NOMO-1 (cell line): ENCODE measurements around the gene RAB3C.

Experiments used
- DNase-seq, 2 experiments: peaks; one replicate each; lab custom pipeline; 2025; ENCODE audit not compliant: unreplicated experiment in 2 of 2; lab: John Stamatoyannopoulos, UW

Gene RAB3C

DNA sequence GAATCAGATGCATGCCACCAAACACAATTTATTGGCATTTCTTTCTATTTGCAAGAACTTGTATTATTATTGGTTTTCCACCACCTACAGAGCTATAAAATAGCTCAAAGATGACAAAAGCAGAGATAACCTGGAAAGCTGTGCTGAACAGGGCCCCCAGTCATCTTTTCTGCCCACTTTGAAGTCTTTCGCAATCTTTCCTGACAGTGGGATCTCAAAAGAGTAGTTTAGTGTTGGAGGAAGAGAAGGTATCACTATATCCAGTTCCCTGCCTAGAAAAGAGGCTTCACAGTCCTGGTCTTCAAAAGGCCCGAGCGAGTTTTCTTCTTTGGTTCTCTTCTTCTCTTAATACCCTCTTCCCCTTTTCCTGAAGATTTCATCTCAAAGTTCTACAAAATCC, 231.0 kb downstream of the RAB3C start:
- DNase-seq, result no peak

DNA sequence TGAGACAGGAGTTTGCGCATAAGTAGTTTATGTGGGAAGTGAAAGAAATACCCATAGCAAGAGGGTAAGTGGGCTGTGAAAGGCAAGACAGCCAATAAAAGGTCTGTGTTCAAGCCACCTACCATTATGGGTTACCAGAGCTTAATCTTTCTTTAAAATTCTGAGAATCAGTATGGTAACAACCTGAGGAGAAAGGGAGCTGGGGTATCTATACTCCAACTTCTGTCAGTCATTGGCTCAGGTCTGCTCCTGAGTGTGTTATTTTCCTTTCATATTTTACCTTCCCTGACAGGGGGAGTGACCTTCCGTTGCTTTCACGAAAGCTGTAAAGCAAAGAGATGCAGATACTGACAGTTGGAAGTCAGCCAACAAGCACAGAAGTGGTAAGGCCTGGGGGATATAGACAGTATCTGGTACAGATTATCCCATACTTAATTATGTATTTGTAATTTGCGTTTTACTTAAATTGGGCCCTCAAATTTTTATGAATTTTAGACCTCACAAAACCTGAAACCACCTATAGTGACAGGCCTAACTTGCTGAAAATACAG, 233.4 kb downstream of the RAB3C start:
- DNase-seq, result no peak

DNA sequence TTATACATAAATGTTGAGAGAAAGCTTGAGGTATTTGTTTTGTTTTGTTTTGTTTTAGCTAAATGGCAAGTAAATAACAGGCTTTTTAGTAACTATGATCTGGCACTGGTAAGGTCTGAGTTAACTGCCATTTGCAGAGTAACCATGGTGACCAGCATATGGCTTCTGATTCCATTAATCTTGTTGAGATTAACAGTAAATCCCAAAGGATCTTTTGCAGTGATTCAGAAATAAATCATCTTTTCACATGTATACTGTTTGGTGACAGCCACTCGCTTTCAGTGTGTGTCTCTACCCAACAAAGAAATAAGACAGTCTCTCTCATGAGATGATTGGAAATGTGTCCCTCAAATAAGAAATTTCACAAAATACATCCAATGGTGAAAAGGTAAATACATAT, 235.6 kb downstream of the RAB3C start:
- DNase-seq, result no peak

DNA sequence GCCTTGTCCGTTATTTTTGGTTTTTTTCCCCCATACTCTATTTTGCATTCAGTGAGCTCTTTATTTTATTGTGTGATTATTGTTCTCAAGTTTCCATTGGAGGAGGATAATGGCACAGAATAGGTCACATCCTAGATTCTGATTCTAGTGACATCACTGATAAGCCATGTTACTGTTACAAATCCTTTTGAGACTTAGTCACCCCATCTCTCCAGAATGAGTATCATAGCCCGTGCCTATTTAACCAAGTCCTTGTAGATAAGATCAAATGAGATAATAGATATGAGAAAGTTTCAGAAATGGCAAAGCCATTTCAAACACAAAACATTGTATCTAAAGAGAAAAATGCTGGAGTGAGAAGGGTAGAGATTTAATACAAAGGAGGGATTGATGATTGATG, 242.6 kb downstream of the RAB3C start:
- no peak for DNase-seq

- no peak for DNase-seq
Measured at GRCh38 chr5:58825899-58826298, 243.0 kb downstream of the RAB3C start.

DNA sequence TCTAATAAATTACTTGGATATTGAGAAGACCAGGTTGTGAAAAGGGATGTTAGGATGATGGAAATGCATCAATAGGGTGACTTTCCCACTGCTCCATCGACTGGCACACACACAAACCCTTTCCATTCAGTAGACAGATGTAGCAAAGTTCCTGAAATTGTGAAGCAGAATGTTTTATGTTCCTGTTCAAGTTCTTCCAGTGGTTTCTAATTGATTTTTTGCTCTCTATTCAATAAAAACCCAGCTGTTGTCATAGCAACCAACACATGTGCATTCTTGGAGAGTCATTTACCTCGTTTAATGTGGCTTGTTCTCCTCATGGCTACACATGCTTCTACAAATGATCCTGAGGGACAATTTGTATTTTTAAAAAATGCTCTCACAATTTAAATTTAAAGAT, 244.6 kb downstream of the RAB3C start:
- DNase-seq, result no peak

- DNase-seq, result no peak
Measured at GRCh38 chr5:58828258-58828657, 245.4 kb downstream of the RAB3C start.

DNA sequence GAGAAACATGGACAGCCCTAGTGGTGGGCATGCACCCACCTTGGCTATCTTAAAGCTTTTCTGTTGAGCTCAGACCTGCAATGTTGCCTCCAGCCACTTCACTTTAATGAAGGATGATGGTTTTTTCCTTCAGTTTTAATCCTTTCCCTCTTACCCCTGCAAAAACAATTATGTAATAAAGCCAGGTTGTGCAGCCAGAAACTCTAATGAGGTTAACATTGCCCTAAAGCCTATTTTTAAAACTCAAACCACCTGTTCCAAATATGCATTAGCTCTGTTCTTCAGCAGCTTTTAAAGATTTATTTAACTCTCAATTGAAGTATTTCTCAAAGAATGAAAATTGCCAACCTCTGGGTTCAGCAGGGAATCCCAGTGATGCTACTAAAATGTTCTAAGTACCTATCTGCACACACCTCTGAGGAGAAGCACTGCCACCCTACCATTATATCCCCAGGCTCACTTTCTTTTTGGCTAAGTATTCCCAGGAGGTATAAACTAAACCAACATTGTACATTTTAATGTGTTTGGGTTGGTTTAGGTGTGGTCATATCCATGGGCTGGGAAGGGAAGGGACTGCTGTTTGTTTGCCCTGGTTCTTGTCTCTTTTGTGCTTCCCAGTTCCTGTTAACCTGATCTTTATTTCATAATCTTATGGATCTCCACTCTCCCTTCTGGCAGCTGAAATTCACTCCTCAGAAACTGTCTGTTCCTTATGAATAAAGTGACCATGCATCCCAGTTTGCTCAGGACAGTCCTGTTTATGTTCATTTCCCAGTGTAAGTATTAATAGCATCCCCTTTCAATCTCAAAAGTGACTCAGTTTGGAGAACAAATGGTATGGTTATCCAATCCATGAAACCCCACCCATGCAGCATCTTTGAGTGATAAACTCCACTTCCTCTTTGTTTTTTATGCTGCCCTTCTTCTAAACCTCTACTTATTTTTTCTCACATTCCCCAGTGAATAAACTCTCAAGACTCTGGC, 251.7 kb downstream of the RAB3C start:
- DNase-seq, result peak in 1 of 2 experiments; percentile 22

GRCh38 chr5:58836351-58836750, 253.5 kb downstream of the RAB3C start:
- no peak for DNase-seq

GRCh38 chr5:58838729-58839128, 255.9 kb downstream of the RAB3C start:
- DNase-seq, result no peak

GRCh38 chr5:58842852-58843251, 260.0 kb downstream of the RAB3C start:
- DNase-seq, result peak in 1 of 2 experiments; percentile 32

DNA sequence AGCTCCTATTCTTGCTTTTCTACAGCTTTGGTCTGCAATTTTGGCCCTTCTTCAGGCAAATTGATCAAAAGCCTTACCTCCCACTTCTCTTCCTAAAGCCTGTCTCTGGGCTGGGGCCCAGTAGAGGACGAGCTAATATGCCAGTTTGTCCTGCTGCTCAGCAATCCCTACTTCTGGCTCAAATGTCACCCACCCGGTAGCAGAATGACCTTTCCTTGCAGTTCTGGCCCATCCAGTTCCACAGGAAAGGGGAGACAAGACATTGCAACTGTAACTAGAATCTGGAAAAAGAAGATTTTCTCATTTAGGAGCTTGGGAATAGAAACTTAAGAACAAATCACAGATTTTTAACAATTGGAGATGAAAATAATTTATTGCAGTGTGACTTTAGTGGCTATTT, 261.5 kb downstream of the RAB3C start:
- DNase-seq, result no peak

- no peak for DNase-seq
Measured at GRCh38 chr5:58847041-58847440, 264.2 kb downstream of the RAB3C start.

DNA sequence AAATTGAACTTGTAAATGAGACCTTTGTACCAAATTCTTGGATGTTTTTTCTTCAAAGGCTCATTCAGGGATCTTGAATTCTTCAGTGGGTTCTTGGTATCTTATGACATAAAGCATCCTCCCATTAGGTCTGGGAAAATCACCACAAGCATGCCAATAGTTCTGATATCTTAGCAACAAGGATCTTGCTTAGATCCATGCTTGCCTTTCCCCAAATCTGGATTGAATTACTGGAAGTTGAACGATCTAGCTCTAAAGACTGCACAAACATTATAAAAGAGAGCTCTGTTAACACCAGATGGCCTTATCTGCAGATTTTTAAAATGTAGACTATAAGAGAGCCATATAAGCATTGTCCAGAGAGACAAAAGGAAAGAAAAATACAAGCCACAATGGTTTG, 266.3 kb downstream of the RAB3C start:
- DNase-seq, result no peak

GRCh38 chr5:58849921-58850667, 267.2 kb downstream of the RAB3C start:
- DNase-seq, result peak; percentile 8 to 54

GRCh38 chr5:58851153-58851552, 268.3 kb downstream of the RAB3C start:
- no peak for DNase-seq

DNA sequence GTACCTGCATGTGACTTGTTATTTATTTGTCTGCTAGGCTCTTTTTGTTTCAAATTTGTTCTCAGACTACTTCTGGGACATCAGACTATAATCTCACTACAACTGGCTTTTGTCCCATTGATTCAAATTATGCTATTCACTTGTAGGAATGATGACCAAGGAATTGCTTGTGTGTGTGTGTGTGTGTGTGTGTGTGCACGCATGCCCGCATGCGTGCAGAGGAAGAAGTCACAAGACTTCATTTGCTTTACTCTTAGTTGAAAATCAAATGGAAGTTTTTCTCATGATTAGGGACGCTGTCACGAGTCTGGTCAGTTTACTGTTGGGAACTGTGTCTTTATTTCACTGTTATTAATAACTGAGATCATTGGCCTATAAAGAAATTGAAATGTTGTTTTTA, 268.7 kb downstream of the RAB3C start:
- DNase-seq, result no peak

GRCh38 chr5:58852566-58852965, 269.7 kb downstream of the RAB3C start:
- DNase-seq, result no peak

DNA sequence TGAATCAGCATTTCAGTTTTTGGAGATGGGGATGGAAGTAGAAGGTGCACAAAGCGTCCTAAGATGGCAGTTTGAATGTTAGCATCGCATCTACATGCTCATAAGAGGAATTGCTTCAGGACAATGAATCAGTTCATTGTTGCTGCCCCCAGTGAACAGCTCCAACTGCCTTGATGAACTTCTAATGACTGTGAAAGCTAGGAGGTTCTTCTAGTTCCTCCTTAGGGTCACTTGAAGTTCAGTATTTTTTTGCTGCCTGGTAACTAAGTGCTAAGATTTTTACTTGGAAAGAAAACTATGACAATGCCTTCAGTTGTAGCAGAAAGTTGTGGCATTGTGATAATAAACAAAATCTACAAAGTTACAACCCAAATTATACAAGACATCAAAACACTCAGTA, 271.6 kb downstream of the RAB3C start:
- DNase-seq, result peak; percentile 43 to 83

GRCh38 chr5:58855851-58856739, 273.2 kb downstream of the RAB3C start:
- peak in 1 of 2 experiments; percentile 25 for DNase-seq
